ENCODE measurements around the gene FAM174C. TPM values are rescaled to one million over a fixed set of nuclear protein-coding genes. Genes with fewer than 3 reads are reported as not detected.

FAM174C gene
- total RNA-seq, 1 donor from 2014 or later, result 123 TPM

GRCh38 chr19:1266129-1266915, 9.0 kb upstream of the FAM174C start:
- no peak for TF ChIP-seq CTCF (conservative IDR thresholded peaks at IDR 0.05; ENCODE audit: low read depth, low read length)
- DNase-seq (ENCODE audit: low read depth), result no peak
- peak overlapping the region; percentile 58 for H3K4me3 ChIP-seq (ENCODE audit: low read depth, low read length)

GRCh38 chr19:1266916-1267476, 8.3 kb upstream of the FAM174C start:
- TF ChIP-seq CTCF (conservative IDR thresholded peaks at IDR 0.05; ENCODE audit: low read depth, low read length), result peak; percentile 74
- peak overlapping the region; percentile 58 for H3K4me3 ChIP-seq (ENCODE audit: low read depth, low read length)
- no peak for DNase-seq (ENCODE audit: low read depth)

- no peak for DNase-seq (ENCODE audit: low read depth)
- peak overlapping the region; percentile 58 for H3K4me3 ChIP-seq (ENCODE audit: low read depth, low read length)
- TF ChIP-seq CTCF (conservative IDR thresholded peaks at IDR 0.05; ENCODE audit: low read depth, low read length), result no peak
Observed at GRCh38 chr19:1267477-1268225, 7.7 kb upstream of the FAM174C start.

GRCh38 chr19:1268226-1269064, 6.9 kb upstream of the FAM174C start:
- no peak for DNase-seq (ENCODE audit: low read depth)
- H3K4me3 ChIP-seq (ENCODE audit: low read depth, low read length), result no peak overlapping the region
- TF ChIP-seq CTCF (conservative IDR thresholded peaks at IDR 0.05; ENCODE audit: low read depth, low read length), result no peak

DNA sequence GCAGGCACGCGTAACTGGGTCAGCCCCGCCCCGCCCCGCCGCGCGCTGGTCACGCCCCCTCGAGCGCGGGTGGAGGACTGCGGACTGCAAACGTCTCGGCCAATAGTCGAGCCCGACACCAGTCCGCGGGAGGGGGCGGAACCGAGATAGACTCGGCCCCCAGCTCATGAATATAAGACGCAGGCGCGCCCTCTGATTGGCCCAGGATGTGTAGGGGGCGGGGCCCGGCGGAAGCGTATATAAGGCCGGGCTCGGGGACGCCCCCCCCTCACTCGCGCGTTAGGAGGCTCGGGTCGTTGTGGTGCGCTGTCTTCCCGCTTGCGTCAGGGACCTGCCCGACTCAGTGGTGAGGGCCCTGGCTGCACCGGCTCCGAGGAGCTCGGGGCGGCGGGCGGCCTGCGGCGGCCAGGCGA, 6.3 kb upstream of the FAM174C start, which contains the start of gene CIRBP:
Gene CIRBP (plus strand): TSS at position 268 of the 413 bp plus-strand sequence. CDS start 1,602 bp downstream, outside the sequence.
- no peak for TF ChIP-seq CTCF (conservative IDR thresholded peaks at IDR 0.05; ENCODE audit: low read depth, low read length)
- no peak for DNase-seq (ENCODE audit: low read depth)
- peak within 1 kb of the TSS; percentile 64 for H3K4me3 ChIP-seq (ENCODE audit: low read depth, low read length)

- no peak for DNase-seq (ENCODE audit: low read depth)
Observed at GRCh38 chr19:1269478-1270212, 5.7 kb upstream of the FAM174C start.

More at GRCh38 chr19:1269478-1270212, 5.7 kb upstream of the FAM174C start:
- peak overlapping the region; percentile 64 for H3K4me3 ChIP-seq (ENCODE audit: low read depth, low read length)
- peak; percentile 21 for TF ChIP-seq CTCF (conservative IDR thresholded peaks at IDR 0.05; ENCODE audit: low read depth, low read length)

Measured in epithelial cell of proximal tubule (primary cell).